GM19372 (cell line): ENCODE measurements around the gene GAB2.
"Not testable (repeated sequence)": the region's sequence is repeated elsewhere in the genome, so short reads cannot be mapped to it uniquely, and the experiment has no call there.

Experiments used
- ATAC-seq: cut with Tn5 transposase; IDR thresholded peaks from one replicate; pipeline ENCODE4 v1.9.1; 2021; ENCODE audit warnings: mild to moderate bottlenecking, low read depth, moderate library complexity; ENCODE audit not compliant: unreplicated experiment

GAB2 gene

GRCh38 chr11:78195917-78196560, 221.6 kb downstream of the GAB2 start:
- no peak for ATAC-seq

GRCh38 chr11:78194490-78194889, 223.1 kb downstream of the GAB2 start:
- ATAC-seq, result no peak

GRCh38 chr11:78193806-78194205, 223.8 kb downstream of the GAB2 start:
- ATAC-seq, result no peak

GRCh38 chr11:78192911-78193351, 224.7 kb downstream of the GAB2 start:
- no peak for ATAC-seq

GRCh38 chr11:78192223-78192719, 225.3 kb downstream of the GAB2 start:
- no peak for ATAC-seq

- no peak for ATAC-seq
These were observed 226.6 kb downstream of the GAB2 start for GRCh38 chr11:78190871-78191538.

GRCh38 chr11:78190374-78190773, 227.2 kb downstream of the GAB2 start:
- no peak for ATAC-seq

GRCh38 chr11:78189851-78190250, 227.8 kb downstream of the GAB2 start:
- no peak for ATAC-seq

- no peak for ATAC-seq
These were observed 228.4 kb downstream of the GAB2 start for GRCh38 chr11:78189174-78189724.

GRCh38 chr11:78188286-78189173, 229.1 kb downstream of the GAB2 start, which contains the start of the genes KCTD21 and USP35:
Gene KCTD21 (minus strand): TSS chr11:78188626. CDS start chr11:78174554, 14,072 bp downstream.
Gene USP35 (plus strand): TSS chr11:78188919. CDS start chr11:78196246, 7,327 bp downstream.
- peak; percentile 94 for ATAC-seq

GRCh38 chr11:78187366-78188285, 230.0 kb downstream of the GAB2 start:
- ATAC-seq, result peak; percentile 18

- no peak for ATAC-seq
These were observed 236.4 kb downstream of the GAB2 start for GRCh38 chr11:78181185-78181584.

GRCh38 chr11:78180751-78181150, 236.9 kb downstream of the GAB2 start:
- ATAC-seq, result no peak

GRCh38 chr11:78179459-78180071, 238.1 kb downstream of the GAB2 start:
- no peak for ATAC-seq

- ATAC-seq, result no peak
These were observed 240.4 kb downstream of the GAB2 start for GRCh38 chr11:78177216-78177615.

GRCh38 chr11:78176605-78177141, 240.9 kb downstream of the GAB2 start:
- no peak for ATAC-seq

GRCh38 chr11:78175862-78176261, 241.8 kb downstream of the GAB2 start:
- not testable (repeated sequence) for ATAC-seq

GRCh38 chr11:78171951-78172350, 245.7 kb downstream of the GAB2 start:
- ATAC-seq, result no peak
